AG08395 (cell line): ENCODE data around the gene PPIE.
"Not testable (repeated sequence)": the region's sequence is repeated elsewhere in the genome, so short reads cannot be mapped to it uniquely, and the experiment has no call there.

Experiments used
- DNase-seq: peaks from one replicate; pipeline ENCODE4 v3.0.0; 2012; ENCODE audit warnings: mixed read lengths, low spot score

Gene PPIE

GRCh38 chr1:39758556-39759435 is 20.1 kb downstream of the PPIE start:
- no peak for DNase-seq

GRCh38 chr1:39759436-39759726 is 20.7 kb downstream of the PPIE start:
- DNase-seq = no peak

DNA sequence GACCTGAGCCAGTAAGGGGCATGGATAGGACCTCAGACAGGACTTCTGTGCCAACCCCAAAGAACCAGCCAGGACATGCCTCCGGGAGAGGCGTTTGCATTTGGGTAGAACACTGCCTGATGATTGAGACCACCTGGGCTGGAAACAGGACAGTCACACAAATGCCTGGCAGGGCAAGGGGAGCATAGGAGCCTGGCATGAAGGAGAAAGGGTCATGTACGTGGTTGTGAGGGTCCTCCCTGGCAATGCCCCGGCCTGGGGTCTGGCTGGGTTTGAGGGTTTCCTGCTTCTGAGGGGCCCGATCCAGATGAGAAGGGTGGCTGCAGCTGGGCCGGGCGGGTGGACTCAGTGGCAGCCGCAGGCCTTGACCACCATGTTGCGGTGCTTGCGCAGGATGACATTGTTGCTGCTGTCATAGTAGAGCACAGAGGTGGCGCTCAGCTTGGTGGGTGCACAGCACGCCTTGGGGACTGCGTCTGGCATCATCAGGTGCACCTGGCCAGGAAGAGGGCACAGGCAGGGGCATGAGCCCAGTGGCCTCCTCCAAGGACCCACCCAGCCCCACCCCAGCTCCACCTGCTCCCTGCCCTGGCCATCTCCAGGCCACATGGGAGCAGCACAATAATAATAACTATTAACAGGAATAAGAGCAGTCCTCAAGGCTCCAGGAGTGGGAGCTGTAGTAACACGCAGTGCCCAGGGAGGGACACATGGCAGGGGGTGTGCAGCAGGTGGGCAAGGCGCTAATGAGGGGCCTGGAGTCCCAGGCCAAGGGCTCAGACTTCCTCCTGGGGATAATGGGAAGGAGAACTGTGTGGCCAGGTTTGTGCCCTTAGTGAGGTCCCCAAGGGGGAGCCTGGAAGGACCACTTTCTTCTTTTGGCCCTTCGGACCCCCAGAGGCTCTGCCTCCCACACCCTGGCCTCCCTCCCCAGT is 21.7 kb downstream of the PPIE start:
- no peak for DNase-seq

DNA sequence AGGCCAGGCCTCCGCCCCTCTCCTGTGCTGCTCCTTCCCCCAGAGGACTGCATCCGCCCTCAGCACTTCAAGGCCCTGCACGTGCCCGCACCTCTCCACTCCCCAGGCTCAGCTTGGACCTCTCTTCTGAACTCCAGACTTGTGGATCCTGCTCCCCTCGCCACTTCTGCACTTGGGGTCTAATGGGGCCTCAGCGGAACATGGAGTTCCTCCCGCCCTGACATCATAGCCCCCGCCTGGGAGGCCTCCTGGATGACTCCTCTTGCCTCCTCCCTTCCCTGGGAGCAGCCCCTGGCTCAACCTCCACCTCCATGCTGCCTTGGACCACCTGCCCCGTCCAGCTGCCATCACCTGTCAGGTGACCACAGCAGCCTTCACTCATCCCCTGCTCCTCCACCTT is 22.3 kb downstream of the PPIE start:
- DNase-seq = no peak

DNA sequence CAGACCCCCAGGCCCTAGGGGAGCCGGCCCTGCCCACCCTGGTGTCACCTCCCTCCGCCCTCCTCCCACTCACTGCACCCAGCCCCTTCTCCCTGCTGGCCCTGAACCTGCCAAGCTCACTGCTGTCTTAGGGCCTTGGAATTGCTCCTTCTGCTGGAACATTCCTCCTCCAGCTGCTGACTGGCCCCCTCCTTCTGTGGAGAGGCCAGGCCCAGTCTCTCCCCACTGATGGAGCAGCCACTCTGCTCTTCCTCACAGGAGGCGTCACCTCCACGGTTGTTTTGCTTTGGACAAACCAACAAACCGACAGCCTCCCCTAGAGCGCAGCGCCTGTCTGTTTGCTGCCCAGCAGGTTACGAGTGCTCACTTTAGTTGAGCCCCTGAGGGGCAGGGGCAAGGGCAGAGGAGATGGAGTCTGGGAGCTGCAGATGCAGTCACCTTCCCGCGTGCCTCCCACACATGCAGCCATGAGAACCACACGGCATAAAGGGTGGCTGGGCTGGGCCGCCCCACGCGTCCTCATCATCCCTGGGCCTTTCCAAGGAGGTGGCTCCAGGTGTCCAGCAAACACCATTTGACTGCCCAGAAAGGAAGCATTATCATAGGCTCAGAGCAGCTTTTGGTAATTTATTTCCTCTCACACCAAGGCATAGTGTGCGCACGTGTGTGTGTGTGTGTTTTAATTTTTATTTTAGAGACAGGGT is 23.0 kb downstream of the PPIE start:
- DNase-seq = no peak

DNA sequence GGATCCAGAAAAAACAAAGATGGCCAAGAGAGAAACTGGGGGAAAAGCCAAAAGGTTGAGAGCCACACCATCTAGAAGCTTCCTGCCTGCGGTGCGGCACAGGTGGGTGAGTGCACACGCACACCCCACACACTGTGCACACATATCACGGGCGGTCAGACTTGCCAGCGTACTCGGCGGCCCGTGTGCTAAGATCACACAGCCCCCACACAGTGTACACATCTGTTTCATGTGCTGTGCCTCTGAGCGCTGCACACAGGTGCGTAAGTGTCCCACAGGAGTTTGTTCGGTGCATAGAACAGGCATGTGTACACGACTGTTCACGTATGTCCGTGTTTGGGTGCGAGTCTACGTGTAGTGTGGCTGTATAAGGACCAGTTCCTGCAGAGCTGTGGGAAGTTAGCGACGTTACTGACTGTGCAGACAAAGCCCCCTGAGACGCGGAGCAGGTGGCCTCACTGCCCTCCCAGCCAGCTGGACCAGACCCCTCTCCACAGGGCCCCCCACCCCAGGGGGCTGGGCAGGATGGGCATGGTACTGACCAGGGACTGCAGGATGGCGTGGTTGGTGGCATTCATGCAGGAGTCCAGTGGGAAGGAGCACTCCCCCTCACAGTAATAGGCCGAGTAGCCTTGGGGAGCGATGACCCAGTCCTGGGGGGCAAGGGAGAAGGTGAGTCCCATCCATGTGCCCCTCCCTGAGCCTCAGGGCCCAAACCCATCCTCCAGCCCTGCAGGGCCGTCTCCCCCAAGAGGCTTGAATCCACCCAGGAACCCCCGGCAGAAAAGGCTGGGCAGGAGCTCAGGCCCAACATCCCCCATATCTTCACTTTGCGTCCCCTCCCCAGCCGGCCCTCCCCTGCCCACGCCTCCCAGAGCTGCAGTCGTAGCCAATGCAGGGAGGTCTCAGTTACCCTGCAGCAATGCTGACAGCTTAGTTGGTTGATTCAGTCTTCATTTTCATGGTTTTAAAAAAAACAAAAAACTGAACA is 24.2 kb downstream of the PPIE start:
- DNase-seq = no peak

DNA sequence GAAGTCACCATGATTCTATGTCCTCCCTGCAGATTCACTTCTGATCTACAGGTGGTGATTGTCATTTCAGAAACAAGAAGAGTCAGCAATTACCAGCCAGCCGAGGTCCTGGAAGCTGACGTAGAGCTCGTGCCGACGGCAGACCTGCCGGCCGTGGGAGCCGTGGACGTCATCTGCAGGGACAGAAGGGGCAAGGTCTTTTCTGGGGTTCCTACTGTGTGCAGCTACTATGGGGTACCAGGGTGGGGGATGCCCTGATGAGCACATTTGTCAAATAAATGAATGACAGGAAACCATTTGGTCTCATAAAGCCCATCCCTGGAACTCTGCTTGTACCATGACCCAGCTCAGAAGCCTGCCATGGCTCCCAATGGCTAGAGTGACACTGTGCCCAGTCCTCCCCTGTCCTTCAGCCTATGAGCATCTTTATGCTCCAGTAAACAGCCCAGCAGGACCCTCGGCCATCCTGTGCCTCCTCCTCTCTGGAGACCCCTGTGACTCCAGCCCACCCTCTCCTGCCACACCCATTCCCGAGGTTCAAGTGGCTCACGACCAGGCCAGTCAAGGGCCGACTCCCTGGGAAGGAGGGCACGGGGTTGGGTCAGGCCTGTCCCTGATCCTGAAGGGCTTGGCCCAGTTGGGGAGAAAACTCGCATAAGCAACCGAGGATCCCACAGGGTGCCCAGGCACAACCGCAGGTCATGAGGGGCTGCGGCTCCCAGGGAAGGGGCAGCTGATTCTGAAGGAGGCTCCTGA is 25.1 kb downstream of the PPIE start:
- DNase-seq = not testable (repeated sequence)

- not testable (repeated sequence) for DNase-seq
Observed at GRCh38 chr1:39764512-39764911, 25.8 kb downstream of the PPIE start.

- DNase-seq = not testable (repeated sequence)
Observed at GRCh38 chr1:39766466-39766865, 27.8 kb downstream of the PPIE start.

- not testable (repeated sequence) for DNase-seq
Observed at GRCh38 chr1:39769502-39769901, 30.8 kb downstream of the PPIE start.

GRCh38 chr1:39770100-39771021 is 31.7 kb downstream of the PPIE start:
- not testable (repeated sequence) for DNase-seq

- not testable (repeated sequence) for DNase-seq
Observed at GRCh38 chr1:39771022-39771532, 32.4 kb downstream of the PPIE start, which contains the start of gene OXCT2. TSS of gene OXCT2 (minus strand) at chr1:39771348. CDS start at chr1:39771255, 93 bp downstream.

- DNase-seq = not testable (repeated sequence)
Observed at GRCh38 chr1:39773369-39773979, 34.8 kb downstream of the PPIE start.

DNA sequence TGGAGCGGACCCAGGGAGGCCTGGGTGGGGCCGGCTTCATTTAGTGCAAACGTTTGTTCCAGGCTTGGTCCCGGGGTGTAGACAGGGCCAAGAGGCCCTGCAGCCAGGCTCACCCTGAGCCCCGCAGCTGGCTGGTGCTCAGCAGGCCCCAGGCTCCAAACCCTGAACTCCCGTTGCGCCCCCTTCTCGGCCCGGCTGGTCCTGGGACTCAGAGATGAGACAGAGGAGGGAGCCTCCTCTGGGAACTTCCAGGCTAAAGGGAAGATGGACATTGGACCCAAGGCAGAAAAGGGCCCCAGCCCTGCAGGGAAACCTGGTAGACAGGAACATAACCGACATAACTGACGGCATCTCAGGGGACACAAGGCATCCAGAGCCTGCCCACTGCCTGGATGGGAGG is 36.5 kb downstream of the PPIE start:
- DNase-seq = not testable (repeated sequence)

DNA sequence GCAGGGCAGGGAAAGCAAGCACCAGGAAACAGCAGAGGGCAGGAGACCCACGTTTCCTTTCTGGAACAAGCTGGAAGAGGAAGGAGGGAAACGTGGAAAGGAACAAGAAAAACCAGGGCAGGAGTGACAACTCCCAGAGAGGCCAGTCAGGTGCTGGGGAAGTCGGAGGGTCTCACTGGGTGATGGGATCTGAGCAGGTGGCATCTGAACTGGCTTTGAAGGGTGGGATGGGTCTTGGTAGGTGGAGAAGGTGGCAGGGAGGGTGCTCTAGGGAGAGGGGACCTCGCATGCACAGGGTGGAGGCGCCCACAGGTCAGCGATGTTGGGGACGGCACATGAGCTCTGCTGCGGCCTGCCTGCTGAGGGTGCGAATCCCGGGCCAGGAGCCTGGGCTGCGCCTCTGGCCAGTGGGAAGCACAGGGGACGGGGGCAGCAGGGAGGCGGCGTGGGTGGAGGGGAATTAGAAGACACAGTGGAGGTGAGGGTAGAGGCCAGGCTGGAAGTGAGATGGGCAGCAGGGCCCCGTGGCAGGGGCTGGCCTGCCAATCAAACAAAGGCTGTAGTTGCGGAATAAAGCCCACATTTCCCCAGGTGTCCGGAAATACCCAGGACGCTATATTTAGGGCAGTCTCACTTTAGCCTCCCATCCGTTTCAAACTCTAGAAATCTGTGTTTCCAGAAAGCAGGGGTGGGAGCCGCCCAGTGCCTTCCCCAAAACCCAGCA is 37.2 kb downstream of the PPIE start:
- DNase-seq = not testable (repeated sequence)

DNA sequence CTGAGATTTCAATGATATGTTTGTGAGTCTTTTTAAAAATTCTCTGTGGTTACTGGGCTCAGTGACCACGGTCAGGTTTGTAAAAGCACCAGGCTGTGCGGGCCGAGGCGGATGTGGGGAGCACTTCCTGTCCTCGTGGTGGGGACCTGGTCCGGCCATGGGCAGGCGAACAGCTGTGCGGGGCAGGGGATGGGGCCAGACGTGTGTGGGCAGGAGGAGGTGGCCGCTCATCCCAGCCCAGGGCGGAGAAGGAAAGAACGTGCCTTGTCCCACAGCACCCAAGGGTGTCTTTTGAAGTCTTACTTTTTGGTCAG is 37.7 kb downstream of the PPIE start:
- no peak for DNase-seq

- DNase-seq = no peak
Observed at GRCh38 chr1:39776886-39777285, 38.2 kb downstream of the PPIE start.

GRCh38 chr1:39777306-39777705 is 38.6 kb downstream of the PPIE start:
- no peak for DNase-seq
